Activated CD4-positive, alpha-beta T cell treated with anti-CD3 and anti-CD28 coated beads for 36 hours (primary cell): ENCODE data around the gene FAM174C. TPM values are rescaled to one million over a fixed set of nuclear protein-coding genes. Genes with fewer than 3 reads are reported as not detected.
A peak's percentile ranks its signal among the peaks of the same experiment; 100 is the strongest.

Experiments
- ATAC-seq: fragments of 200-7000 bp; cut with Tn5 transposase; one replicate; pipeline ENCODE4 v1.10.0; 2021; ENCODE audit warnings: mild to moderate bottlenecking, moderate library complexity
- CTCF ChIA-PET: fragments of 350-600 bp; sonication (Branson Sonifier 250); formaldehyde crosslinking; loops from one replicate; lab custom pipeline; 2021; ENCODE audit warnings: antibody characterized with exemption; lab: Charles Lee
- POLR2A ChIA-PET: fragments of 350-600 bp; sonication (Branson Sonifier 250); formaldehyde crosslinking; loops from one replicate; lab custom pipeline; 2021; ENCODE audit warnings: antibody characterized with exemption, inconsistent platforms; lab: Charles Lee
- DNase-seq: peaks from one replicate; pipeline ENCODE4 v3.0.0-alpha.2; 2020
- H3K27ac Mint-ChIP-seq: one replicate; pipeline ENCODE4 v1.8.0; 2021; ENCODE audit warnings: mixed read lengths
- H3K27me3 Mint-ChIP-seq: one replicate; pipeline ENCODE4 v1.8.0; 2021; ENCODE audit warnings: mixed read lengths
- H3K36me3 Mint-ChIP-seq: one replicate; pipeline ENCODE4 v1.8.0; 2021; ENCODE audit warnings: low read depth, mixed read lengths
- H3K4me1 Mint-ChIP-seq: one replicate; pipeline ENCODE4 v1.8.0; 2021; ENCODE audit warnings: mixed read lengths
- H3K4me3 Mint-ChIP-seq: one replicate; pipeline ENCODE4 v1.8.0; 2021; ENCODE audit warnings: mild to moderate bottlenecking, moderate library complexity, mixed read lengths
- H3K9me3 Mint-ChIP-seq: one replicate; pipeline ENCODE4 v1.8.0; 2021; ENCODE audit warnings: low read depth, mixed read lengths
- intact Hi-C, 2 experiments: fragments of 100-400 bp; cut with DNase I in 1 of 2; cut with micrococcal nuclease in 1 of 2; formaldehyde crosslinking; loops; one replicate each; pipeline versions ENCODE4 v1.14.2 to v1.15.1; 2022 to 2024; cut with DNase I, micrococcal nuclease
- total RNA-seq, 2 experiments: library from RNA; stranded (reverse); gene quantifications; one replicate each; pipeline ENCODE4 v1.2.3, GENCODE V29; 2021

FAM174C gene
- total RNA-seq, 2 experiments from 2014 or later, result 75.3 to 88.3 TPM

- CTCF ChIA-PET, result no interaction called here
- H3K4me1 Mint-ChIP-seq, result peaks cover 48% of the 10 kb centered on the region
- H3K36me3 Mint-ChIP-seq, result peaks cover 59% of the 10 kb centered on the region
- peak overlapping the region; percentile 83 for H3K4me3 Mint-ChIP-seq
- H3K27me3 Mint-ChIP-seq, result no peaks in the 10 kb centered on the region
- no peak for ATAC-seq
- DNase-seq, result no peak
- intact Hi-C loops, result loop anchor here (1.0 to 5.0 kb wide), 15 partner anchors 15 to 613 kb away; partner anchors contain the start of genes DAZAP1 (in 2 of the 2), NDUFS7 (in 2 of the 2), MBD3 (in 1 of the 2) and PCSK4 (in 1 of the 2)
- H3K27ac Mint-ChIP-seq, result peak overlapping the region; percentile 95
- no peaks in the 10 kb centered on the region for H3K9me3 Mint-ChIP-seq
- POLR2A ChIA-PET, result no interaction called here
Observed at GRCh38 chr19:1275976-1276627, 772 bp downstream of the FAM174C start.

- DNase-seq, result peak; percentile 65
Observed at GRCh38 chr19:1276628-1277022, 1.3 kb downstream of the FAM174C start.

GRCh38 chr19:1277061-1277460 is 1.7 kb downstream of the FAM174C start:
- H3K4me1 Mint-ChIP-seq, result peaks cover 38% of the 10 kb centered on the region
- peaks cover 50% of the 10 kb centered on the region for H3K36me3 Mint-ChIP-seq
- intact Hi-C loops, result loop anchor here in 1 of 2 experiments (5.0 kb wide), 3 partner anchors 80 to 130 kb away; partner anchors contain the start of genes DAZAP1 and NDUFS7
- H3K9me3 Mint-ChIP-seq, result no peaks in the 10 kb centered on the region
- POLR2A ChIA-PET, result interaction anchor here (0.9 kb wide), 1 partner anchor 8 kb away, joined by 3 read pairs; the partner anchor contains the start of gene CIRBP
- CTCF ChIA-PET, result interaction anchor here (1.4 kb wide), 1 partner anchor 10 kb away, joined by 3 read pairs; no protein-coding TSS in a partner anchor
- H3K27ac Mint-ChIP-seq, result peak overlapping the region; percentile 95
- no peaks in the 10 kb centered on the region for H3K27me3 Mint-ChIP-seq
- no peak for ATAC-seq
- peak overlapping the region; percentile 83 for H3K4me3 Mint-ChIP-seq
- no peak for DNase-seq

More at GRCh38 chr19:1276628-1277022, 1.3 kb downstream of the FAM174C start:
- intact Hi-C loops, result loop anchor here in 1 of 2 experiments (5.0 kb wide), 3 partner anchors 81 to 131 kb away; partner anchors contain the start of genes DAZAP1 and NDUFS7
- Mint-ChIP-seq H3K27me3 (no peaks in the 10 kb centered on the region), H3K9me3 (no peaks in the 10 kb centered on the region), H3K36me3 (peaks cover 54% of the 10 kb centered on the region), H3K4me1 (peaks cover 42% of the 10 kb centered on the region), H3K27ac (peak overlapping the region; percentile 95), H3K4me3 (peak overlapping the region; percentile 83)
- POLR2A ChIA-PET, result no interaction called here
- CTCF ChIA-PET, result interaction anchor here (1.4 kb wide), 1 partner anchor 11 kb away, joined by 3 read pairs; no protein-coding TSS in a partner anchor
- peak; percentile 7 for ATAC-seq

- H3K36me3 Mint-ChIP-seq, result peaks cover 41% of the 10 kb centered on the region
- H3K4me3 Mint-ChIP-seq, result peak overlapping the region; percentile 15
- DNase-seq (no peak), ATAC-seq (no peak)
- peak overlapping the region; percentile 13 for H3K27ac Mint-ChIP-seq
- intact Hi-C loops, result loop anchor here (2.0 to 5.0 kb wide), 4 partner anchors 79 to 235 kb away; partner anchors contain the start of genes ADAMTSL5 (in 1 of the 2), DAZAP1 (in 1 of the 2) and NDUFS7 (in 1 of the 2)
- peaks cover 29% of the 10 kb centered on the region for H3K4me1 Mint-ChIP-seq
- H3K27me3 Mint-ChIP-seq, result no peaks in the 10 kb centered on the region
- no peaks in the 10 kb centered on the region for H3K9me3 Mint-ChIP-seq
- ChIA-PET CTCF (interaction anchor here (1.4 kb wide), 1 partner anchor 9 kb away, joined by 3 read pairs; no protein-coding TSS in a partner anchor), POLR2A (interaction anchor here (0.9 kb wide), 1 partner anchor 9 kb away, joined by 3 read pairs; the partner anchor contains the start of gene CIRBP)
Observed at GRCh38 chr19:1278074-1278473, 2.7 kb downstream of the FAM174C start.

- peaks cover 31% of the 10 kb centered on the region for H3K36me3 Mint-ChIP-seq
Observed at GRCh38 chr19:1278713-1279660, 3.7 kb downstream of the FAM174C start.

GRCh38 chr19:1279782-1280341 is 4.5 kb downstream of the FAM174C start:
- ATAC-seq (peak; percentile 21), DNase-seq (peak; percentile 89)
- Mint-ChIP-seq H3K27ac (no peak overlapping the region), H3K36me3 (peaks cover 25% of the 10 kb centered on the region), H3K4me3 (no peak overlapping the region), H3K27me3 (peaks cover 10% of the 10 kb centered on the region), H3K9me3 (no peaks in the 10 kb centered on the region), H3K4me1 (peaks cover 17% of the 10 kb centered on the region)
- CTCF ChIA-PET, result interaction anchor here (0.6 to 1.5 kb wide), 10 partner anchors 11 to 854 kb away, joined by 3 to 5 read pairs (median 3); no protein-coding TSS in a partner anchor
- intact Hi-C loops, result loop anchor here (1.0 to 5.0 kb wide), 5 partner anchors 77 to 233 kb away; partner anchors contain the start of genes NDUFS7 (in 2 of the 2), ADAMTSL5 (in 1 of the 2) and DAZAP1 (in 1 of the 2)
- POLR2A ChIA-PET, result interaction anchor here (0.6 to 1.6 kb wide), 3 partner anchors 11 to 92 kb away, joined by 3 to 8 read pairs (median 7); partner anchors contain the start of gene CIRBP

More at GRCh38 chr19:1278713-1279660, 3.7 kb downstream of the FAM174C start:
- ChIA-PET POLR2A (interaction anchor here (0.6 to 1.6 kb wide), 2 partner anchors 10 to 93 kb away, joined by 7 to 8 read pairs; partner anchors contain the start of gene CIRBP), CTCF (interaction anchor here (0.6 to 1.5 kb wide), 10 partner anchors 12 to 855 kb away, joined by 3 to 5 read pairs (median 3); no protein-coding TSS in a partner anchor)
- DNase-seq (no peak), ATAC-seq (no peak)
- Mint-ChIP-seq H3K27ac (no peak overlapping the region), H3K4me3 (no peak overlapping the region), H3K27me3 (peaks cover 2% of the 10 kb centered on the region), H3K4me1 (peaks cover 21% of the 10 kb centered on the region), H3K9me3 (no peaks in the 10 kb centered on the region)
- intact Hi-C loops, result loop anchor here (1.0 to 5.0 kb wide), 5 partner anchors 78 to 234 kb away; partner anchors contain the start of genes NDUFS7 (in 2 of the 2), ADAMTSL5 (in 1 of the 2) and DAZAP1 (in 1 of the 2)

GRCh38 chr19:1280636-1281568 is 5.6 kb downstream of the FAM174C start:
- peaks cover 25% of the 10 kb centered on the region for H3K36me3 Mint-ChIP-seq
- DNase-seq, result no peak
- H3K27ac Mint-ChIP-seq, result no peak overlapping the region
- ChIA-PET CTCF (interaction anchor here (1.4 to 1.5 kb wide), 2 partner anchors 10 to 75 kb away, joined by 3 to 5 read pairs; no protein-coding TSS in a partner anchor), POLR2A (no interaction called here)
- ATAC-seq, result no peak
- peaks cover 17% of the 10 kb centered on the region for H3K4me1 Mint-ChIP-seq
- intact Hi-C loops, result no loop called here
- H3K4me3 Mint-ChIP-seq, result no peak overlapping the region
- peaks cover 14% of the 10 kb centered on the region for H3K27me3 Mint-ChIP-seq
- no peaks in the 10 kb centered on the region for H3K9me3 Mint-ChIP-seq

GRCh38 chr19:1281569-1282287 is 6.4 kb downstream of the FAM174C start:
- ATAC-seq (no peak), DNase-seq (no peak)
- ChIA-PET POLR2A (no interaction called here), CTCF (no interaction called here)
- Mint-ChIP-seq H3K4me3 (peak overlapping the region; percentile 30), H3K27me3 (peaks cover 17% of the 10 kb centered on the region), H3K36me3 (peaks cover 22% of the 10 kb centered on the region), H3K9me3 (no peaks in the 10 kb centered on the region), H3K27ac (no peak overlapping the region), H3K4me1 (peaks cover 16% of the 10 kb centered on the region)
- intact Hi-C loops, result no loop called here

- Mint-ChIP-seq H3K36me3 (peaks cover 18% of the 10 kb centered on the region), H3K4me3 (no peak overlapping the region), H3K9me3 (no peaks in the 10 kb centered on the region), H3K27me3 (peaks cover 17% of the 10 kb centered on the region), H3K4me1 (peaks cover 13% of the 10 kb centered on the region), H3K27ac (no peak overlapping the region)
- CTCF ChIA-PET, result no interaction called here
- ATAC-seq, result no peak
- intact Hi-C loops, result no loop called here
- POLR2A ChIA-PET, result no interaction called here
- no peak for DNase-seq
Observed at GRCh38 chr19:1282588-1283206, 7.4 kb downstream of the FAM174C start.
